GM21619 (cell line): Measurements from ENCODE around the gene MOB3A.
"Not testable (repeated sequence)": the region's sequence is repeated elsewhere in the genome, so short reads cannot be mapped to it uniquely, and the experiment has no call there.

ENCODE experiments used
- ATAC-seq: cut with Tn5 transposase; IDR thresholded peaks from one replicate; pipeline ENCODE4 v1.9.1; 2021; ENCODE audit not compliant: unreplicated experiment

MOB3A gene

GRCh38 chr19:2108251-2109016 lies 12.3 kb upstream of the MOB3A start:
- ATAC-seq = no peak

DNA sequence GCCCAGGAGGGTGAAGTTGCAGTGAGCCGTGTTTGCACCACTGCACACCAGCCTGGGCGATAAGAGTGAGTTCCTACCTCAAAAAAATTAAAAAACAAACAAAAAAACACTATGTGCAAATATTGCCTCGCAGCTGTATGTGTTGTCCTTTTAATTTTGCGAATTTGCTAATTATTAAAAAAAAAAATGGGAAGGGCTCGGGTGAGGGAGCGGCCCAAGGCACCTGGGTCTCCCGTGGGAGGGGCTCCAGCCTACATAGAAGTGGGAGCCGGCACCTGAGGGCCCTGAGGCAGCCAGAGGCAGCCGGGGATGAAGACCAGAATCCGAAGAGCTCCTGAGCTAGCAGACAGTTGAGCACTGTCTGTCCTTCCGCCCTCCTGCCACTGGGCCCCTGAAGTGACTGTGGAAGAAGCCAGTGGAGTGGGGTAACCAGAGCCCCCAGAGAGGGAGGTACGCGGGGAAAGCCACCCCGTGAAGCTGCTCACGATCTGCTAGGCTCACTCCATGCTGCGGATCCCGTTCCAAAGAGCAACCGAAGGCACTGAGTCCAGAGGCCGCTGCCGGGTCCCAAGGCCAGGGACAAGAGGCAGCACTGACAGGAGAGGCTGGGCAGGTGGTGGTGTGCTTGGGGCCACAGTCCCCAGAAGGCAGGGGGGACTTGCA lies 7.0 kb upstream of the MOB3A start:
- no peak for ATAC-seq

DNA sequence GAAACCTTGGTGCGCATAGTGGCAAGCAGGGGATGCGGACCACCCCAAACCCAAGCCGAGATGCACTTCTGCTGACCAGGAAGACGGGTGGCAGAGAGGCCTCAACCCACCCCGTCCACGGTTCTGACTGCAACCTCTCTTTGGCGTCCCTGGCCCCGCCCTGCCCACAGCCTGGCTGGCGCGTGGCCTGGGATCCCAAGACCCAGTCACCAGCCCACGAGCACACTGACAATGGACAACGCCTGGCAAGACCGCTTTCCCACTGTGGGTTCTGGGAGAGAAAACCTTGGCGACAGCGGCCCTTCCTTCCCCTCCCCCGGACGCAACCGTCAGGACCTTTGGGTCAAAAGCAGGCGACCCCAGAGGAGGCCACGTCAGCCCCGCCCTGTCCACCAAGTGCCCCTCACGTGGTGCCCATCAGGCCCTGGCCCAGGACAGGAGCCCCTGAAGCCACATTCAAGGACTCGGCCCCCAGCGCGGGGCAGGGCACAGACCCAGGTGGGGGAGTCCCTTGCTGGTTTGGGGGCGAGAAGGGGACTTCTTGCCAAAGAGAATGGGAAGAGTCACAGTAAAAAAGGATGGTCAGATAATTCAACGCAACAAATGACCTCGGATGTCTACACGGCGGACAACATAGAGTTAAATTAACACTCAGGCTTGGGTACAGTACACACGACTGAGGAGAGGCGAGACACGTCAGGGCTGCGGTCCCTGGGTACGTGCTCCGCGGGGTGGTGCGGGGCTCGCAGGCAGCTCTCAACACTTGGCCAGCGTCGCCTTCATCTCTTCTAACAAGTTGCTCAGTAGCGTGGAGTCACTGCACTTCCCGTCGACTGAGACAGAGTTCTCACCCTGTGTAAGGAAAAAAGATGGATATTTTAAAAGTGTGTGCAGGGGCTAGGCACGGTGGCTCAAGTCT lies 5.5 kb upstream of the MOB3A start:
- no peak for ATAC-seq

DNA sequence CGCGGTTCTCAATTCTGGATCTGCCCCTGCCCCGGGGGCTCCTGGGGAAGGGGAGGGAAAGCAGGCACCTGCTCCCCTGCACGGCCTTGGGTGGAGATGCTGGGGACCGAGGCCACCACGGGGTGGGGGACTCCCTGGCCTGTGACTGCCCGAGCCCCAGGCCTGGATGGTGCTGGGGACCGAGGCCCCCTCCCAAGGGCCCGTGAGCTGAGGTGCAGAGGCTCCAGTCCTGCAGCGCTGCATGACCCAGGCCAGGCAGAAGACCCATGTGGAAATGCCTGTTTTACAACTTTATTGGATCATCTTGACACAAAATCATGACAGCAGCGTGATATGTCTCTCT lies 4.6 kb upstream of the MOB3A start:
- no peak for ATAC-seq

GRCh38 chr19:2099937-2100718 lies 4.0 kb upstream of the MOB3A start:
- no peak for ATAC-seq

GRCh38 chr19:2099054-2099501 lies 3.0 kb upstream of the MOB3A start:
- no peak for ATAC-seq

DNA sequence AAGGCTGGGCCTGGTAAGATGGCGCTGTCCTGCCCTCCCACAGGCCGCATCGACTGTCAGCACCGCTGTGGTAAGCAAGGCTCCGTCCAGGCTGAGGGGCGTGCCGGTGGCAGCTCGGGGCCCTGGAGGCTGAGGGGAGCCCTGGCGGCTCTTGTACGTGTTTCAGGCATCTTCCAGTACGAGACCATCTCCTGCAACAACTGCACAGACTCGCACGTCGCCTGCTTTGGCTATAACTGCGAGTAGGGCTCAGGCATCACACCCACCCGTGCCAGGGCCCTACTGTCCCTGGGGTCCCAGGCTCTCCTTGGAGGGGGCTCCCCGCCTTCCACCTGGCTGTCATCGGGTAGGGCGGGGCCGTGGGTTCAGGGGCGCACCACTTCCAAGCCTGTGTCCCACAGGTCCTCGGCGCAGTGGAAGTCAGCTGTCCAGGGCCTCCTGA lies 1.8 kb upstream of the MOB3A start:
- no peak for ATAC-seq

GRCh38 chr19:2097203-2097885 lies 1.2 kb upstream of the MOB3A start:
- peak; percentile 4 for ATAC-seq

DNA sequence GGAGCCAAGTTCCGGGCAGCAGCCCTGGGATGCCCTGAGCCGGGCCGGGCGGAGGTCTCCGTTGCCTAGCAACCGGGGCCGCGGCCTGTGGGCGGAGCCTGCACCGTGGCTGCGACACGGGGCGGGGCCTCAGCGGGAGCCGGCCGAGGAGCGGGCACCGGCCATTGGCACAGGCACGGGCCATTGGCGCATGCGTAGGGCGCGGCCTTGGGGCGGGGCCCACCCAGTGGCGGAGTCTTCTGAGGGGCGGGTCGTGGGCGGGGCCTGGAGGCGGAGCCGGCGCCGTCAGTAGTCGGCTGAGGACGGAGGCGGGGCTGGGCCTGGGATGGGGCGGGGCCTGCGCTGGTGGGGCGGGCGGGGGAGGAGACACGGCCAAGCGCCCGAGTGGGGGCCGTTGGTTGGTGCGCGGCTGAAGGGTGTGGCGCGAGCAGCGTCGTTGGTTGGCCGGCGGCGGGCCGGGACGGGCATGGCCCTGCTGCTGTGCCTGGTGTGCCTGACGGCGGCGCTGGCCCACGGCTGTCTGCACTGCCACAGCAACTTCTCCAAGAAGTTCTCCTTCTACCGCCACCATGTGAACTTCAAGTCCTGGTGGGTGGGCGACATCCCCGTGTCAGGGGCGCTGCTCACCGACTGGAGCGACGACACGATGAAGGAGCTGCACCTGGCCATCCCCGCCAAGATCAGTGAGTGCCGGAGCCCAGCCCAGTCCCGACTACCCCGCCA lies 515 bp upstream of the MOB3A start, which contains the start of gene IZUMO4:
IZUMO4 (plus strand) TSS at position 436 of the 723 bp plus-strand sequence; CDS start at position 467, 31 bp downstream.
- peak; percentile 60 for ATAC-seq

DNA sequence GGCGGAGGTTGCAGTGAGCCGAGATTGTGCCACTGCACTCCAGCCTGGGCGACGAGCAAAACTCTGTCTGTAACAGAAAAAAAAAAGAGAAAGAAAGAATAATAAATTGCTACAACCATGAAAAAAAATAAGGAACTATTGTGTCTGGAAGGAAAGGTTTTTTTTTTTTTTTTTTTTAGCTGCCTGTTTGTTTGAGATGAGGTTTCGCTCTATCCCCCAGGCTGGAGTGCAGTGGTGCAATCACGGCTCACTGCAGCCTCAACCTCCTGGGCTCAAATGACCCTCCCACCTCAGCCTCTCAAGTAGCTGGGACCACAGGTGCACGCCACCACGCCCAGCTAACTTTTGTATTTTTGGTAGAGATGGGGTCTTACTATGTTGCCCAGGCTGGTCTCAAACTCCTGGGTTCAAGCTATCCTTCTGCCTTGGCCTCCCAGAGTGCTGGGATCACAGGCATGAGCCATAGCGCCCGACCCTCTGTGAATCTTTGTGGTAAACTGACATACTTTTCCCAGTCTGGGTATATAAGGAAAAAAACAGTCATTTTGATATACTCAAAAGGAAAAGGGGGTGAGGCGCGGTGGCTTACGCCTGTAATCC lies 4.1 kb downstream of the MOB3A start:
- not testable (repeated sequence) for ATAC-seq

DNA sequence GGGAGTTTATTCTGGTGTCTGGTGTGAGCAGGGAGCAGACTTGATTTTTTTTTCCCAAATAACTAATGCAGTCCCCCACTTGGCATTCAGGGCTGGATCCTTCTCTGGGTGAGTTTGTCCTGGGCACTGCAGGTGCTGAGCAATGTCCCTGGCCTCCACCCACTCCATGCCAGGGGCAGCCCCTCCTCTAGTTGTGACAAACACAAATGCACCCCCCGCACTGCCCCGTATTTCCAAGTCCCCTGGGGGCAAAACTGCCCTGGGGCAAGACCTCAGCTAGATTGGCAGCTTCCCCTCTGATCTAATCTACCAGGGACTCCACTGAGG lies 6.4 kb downstream of the MOB3A start:
- peak; percentile 0 for ATAC-seq

DNA sequence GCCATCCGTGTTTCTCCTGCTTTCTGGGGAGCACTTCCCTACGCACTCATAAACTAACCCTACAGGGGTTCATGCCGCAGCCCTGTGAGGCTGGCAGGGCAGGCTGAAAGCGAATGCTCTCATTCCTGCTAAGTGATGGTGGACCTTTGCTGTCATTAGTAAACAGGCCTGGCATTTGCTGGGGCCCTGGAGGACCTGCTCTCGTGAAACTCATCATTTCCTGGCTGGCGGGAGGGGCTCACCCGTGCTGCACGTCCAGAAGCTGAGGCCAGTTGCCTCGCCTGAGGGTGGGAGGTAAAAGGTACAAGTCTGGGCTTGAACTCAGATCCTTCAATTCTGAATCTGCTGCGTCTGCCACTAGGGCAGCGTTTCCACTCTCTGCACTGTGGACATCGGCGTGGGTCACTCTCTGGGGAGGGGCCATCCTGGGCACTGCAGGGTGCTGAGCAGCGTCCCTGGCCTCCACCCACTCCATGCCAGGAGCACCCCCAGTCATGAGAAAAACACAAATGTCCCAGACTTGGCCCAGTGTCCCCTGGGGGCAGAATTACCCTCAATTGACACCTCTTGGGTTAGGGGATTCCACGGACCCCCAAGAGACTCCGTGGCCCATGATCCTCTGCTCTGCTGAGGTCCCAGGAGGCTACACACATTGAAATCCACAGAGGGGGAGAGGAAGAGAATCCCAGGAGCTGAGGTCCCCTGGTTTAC lies 7.0 kb downstream of the MOB3A start:
- ATAC-seq = no peak

GRCh38 chr19:2087621-2088100 lies 8.5 kb downstream of the MOB3A start:
- no peak for ATAC-seq

GRCh38 chr19:2086695-2087620 lies 9.2 kb downstream of the MOB3A start:
- not testable (repeated sequence) for ATAC-seq

- peak; percentile 31 for ATAC-seq
These were observed 11.0 kb downstream of the MOB3A start for GRCh38 chr19:2084993-2085720.

GRCh38 chr19:2083174-2083854 lies 12.8 kb downstream of the MOB3A start:
- ATAC-seq = no peak
